OCI-LY7 (cell line): ENCODE data around the gene TRAF6.

Experiments used
- CTCF ChIP-seq: fragments of 200-600 bp; sonication (generic); conservative IDR thresholded peaks from 2 replicates; pipeline ENCODE4 v1.5.1; 2014; ENCODE audit warnings: mild to moderate bottlenecking, antibody characterized with exemption, low read length, moderate library complexity, mixed read lengths
- EZH2phosphoT487 ChIP-seq: fragments of 200-600 bp; sonication (generic); IDR thresholded peaks from 2 replicates; pipeline ENCODE4 v1.6.1; 2018; ENCODE audit warnings: low read depth, borderline replicate concordance, mild to moderate bottlenecking, mixed run types, antibody characterized with exemption, low read length, moderate library complexity, mixed read lengths

GRCh38 chr11:36469881-36470802 lies 39.9 kb downstream of the TRAF6 start:
- no peak for TF ChIP-seq CTCF
- no peak for TF ChIP-seq EZH2phosphoT487
